Stimulated activated CD4-positive, alpha-beta T cell treated with anti-CD3 and anti-CD28 coated beads, Interleukin-4, amount 100 ng/mL, for 4 hours (primary cell): ENCODE data around the gene STMN3.
A peak's percentile ranks its signal among the peaks of the same experiment; 100 is the strongest.
"Not testable (repeated sequence)": the region's sequence is repeated elsewhere in the genome, so short reads cannot be mapped to it uniquely, and the experiment has no call there.

ENCODE experiments used
- DNase-seq, 2 experiments: peaks; one replicate each; pipeline ENCODE4 v3.0.0-alpha.2; 2020

The STMN3 gene

DNA sequence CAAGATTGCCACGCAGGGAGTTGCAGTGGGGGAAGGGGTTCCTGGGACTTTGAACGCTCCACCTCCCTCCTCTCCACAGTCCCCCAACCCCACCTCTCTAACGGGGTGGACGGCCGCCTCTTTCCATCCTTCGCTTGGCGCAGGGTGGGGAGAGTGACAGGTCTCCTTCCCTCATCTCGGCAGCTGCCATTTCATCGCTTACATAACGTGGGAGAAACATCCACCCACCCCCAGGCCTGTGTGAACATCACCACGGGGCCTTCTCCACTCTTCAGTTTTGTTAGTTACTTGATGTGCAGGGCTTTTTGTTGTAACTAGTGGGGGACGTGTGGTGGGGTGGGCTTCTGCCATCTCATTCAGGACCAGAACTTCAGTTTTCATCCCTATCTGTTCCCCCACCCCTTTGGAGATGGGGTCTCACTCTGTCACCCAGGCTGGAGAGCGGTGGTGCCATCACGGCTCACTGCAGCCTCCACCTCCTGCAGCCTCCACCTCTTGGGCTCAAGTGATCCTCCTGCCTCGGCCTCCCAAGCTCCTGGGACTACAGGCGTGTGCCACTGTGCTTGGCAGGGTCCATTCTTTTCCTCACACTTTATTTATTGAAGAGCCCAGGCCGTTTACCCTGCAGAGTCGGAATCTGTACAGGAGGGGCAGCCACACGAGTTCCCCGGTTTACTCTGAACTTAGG, 22.6 kb upstream of the STMN3 start:
- DNase-seq, result no peak

DNA sequence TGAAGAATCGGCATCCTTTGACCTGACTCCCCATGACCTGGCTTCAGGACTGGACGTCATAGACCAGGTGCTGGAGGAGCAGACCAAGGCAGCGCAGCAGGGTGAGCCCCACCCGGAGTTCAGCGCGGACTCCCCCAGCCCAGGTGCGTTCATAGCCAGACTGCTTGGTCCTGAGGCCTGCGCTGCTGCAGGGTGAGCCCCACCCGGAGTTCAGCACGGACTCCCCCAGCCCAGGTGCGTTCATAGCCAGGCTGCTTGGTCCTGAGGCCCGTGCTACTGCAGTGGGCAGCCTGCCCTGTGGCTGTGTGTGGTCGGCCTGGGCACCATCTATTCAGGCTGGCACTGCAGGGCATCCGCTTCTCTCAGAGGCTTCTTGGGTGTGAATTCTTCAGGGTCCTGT, 20.7 kb upstream of the STMN3 start:
- DNase-seq, result no peak

DNA sequence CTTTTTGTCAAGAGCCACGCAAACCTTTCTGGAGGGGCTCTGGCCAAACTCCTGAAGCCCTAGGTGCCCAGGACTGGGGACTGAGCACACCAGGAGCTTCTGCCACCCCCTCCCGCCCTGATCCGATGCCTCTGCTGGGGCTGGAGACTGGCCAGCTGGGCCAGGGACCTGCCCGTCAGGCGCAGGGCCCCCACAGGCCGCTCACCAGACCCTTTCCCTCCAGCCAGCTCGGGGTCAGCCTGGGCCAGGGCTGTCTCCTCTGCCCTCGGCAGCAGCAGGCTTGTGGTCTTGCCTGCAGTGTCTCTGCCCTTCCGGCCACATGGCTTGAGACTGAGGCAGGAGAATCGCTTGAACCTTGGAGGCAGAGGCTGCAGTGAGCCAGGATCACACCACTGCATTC, 19.4 kb upstream of the STMN3 start:
- DNase-seq, result no peak

- DNase-seq, result not testable (repeated sequence)
These were observed 18.5 kb upstream of the STMN3 start for GRCh38 chr20:63671695-63672094.

DNA sequence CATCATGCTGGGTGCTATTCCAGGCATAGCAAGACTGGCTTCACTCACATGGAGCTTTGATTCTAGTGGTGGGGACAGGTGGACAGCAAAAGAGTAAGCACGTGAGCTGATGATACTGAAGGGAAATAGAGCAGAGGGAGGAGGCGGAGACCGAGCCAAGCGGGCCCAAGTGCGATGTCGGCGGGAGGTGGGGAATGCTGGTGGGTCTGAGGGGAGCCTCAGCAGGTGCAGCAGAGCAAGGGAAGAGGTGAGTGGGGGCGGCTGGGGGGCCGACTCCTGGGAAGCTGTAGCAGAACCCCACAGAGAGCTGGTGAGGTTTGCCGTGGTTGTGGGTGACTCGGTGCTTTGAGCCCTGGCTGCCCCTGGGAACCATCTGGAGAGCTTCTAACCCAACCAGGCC, 15.1 kb upstream of the STMN3 start:
- DNase-seq, result no peak

- no peak for DNase-seq
These were observed 14.6 kb upstream of the STMN3 start for GRCh38 chr20:63667858-63668257.

GRCh38 chr20:63665708-63666107, 12.5 kb upstream of the STMN3 start:
- DNase-seq, result no peak

GRCh38 chr20:63664861-63665594, 11.8 kb upstream of the STMN3 start:
- no peak for DNase-seq

- no peak for DNase-seq
These were observed 11.1 kb upstream of the STMN3 start for GRCh38 chr20:63664143-63664851.

- DNase-seq, result no peak
These were observed 10.3 kb upstream of the STMN3 start for GRCh38 chr20:63663332-63664066.

DNA sequence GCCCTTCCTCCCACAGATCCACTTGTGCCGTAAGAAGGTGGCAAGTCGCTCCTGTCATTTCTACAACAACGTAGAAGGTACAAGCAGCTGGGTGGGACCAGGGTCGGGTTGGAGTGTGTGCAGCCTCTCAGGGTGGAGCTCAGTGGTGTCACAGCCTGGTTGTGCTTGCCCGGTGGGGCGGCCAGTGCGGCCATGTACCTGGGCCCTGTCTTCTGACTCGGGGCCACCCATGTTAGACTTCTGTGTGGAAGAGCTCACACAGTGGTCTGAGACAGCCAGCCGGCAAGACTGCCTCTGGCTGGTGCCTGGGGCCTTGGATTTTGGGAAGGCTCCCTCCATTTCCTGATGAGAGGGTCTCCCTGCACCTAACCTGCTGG, 9.6 kb upstream of the STMN3 start:
- no peak for DNase-seq

DNA sequence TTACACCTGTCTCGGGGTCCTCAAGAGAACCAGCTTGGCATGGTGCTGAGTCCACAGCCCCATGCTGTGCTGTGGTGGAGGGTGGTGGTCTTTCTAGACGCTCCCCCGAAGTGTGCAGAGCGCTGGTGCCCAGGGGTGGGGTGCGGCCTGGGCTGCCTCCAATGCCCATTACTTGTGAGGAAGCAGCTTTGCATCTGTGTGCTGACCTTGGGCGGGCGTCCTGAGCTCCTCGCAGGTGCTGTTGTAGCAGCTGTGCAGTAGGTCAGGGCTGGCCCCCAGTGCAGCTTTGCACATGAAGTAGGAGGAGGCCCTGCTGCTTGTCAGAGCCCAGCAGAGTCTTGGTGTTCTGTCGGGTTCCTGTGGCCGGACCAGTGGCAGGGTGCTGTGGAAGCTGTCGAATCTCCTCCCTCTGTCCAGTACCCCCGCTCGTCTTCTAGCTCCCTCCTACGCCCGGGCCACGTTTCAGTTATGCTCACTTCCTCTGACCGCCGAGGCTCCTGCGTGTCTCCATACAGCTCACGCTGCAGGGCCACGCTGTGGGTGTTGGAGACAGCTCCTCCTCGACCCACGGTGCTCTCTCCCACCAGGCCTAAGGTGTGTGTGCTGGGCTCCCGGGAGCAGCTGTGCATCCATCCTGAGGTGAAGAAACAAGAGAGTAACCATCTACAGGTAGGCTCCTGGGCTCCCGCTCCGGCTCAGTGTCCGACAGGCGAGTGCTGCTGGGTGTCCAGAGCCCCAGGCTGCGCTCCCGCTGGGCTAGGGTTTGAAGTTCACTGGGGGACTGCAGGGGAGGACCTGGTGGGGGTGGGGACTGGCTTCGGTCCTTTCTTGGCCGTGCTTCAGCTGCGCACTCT, 9.0 kb upstream of the STMN3 start:
- no peak for DNase-seq

DNA sequence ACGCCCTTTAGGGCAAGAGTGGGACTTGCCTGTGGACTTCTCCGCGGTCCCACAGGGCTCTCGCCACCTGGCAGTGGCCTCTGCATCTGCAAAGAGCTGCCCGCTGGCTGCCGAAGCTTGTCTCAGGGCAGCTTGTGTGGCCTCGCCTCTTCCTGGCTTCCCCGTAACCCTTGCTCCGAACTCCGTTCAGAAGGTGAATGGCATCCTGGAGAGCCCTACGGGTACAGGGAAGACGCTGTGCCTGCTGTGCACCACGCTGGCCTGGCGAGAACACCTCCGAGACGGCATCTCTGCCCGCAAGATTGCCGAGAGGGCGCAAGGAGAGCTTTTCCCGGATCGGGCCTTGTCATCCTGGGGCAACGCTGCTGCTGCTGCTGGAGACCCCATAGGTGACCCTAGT, 7.9 kb upstream of the STMN3 start:
- DNase-seq, result no peak

GRCh38 chr20:63660622-63661021, 7.4 kb upstream of the STMN3 start:
- no peak for DNase-seq

DNA sequence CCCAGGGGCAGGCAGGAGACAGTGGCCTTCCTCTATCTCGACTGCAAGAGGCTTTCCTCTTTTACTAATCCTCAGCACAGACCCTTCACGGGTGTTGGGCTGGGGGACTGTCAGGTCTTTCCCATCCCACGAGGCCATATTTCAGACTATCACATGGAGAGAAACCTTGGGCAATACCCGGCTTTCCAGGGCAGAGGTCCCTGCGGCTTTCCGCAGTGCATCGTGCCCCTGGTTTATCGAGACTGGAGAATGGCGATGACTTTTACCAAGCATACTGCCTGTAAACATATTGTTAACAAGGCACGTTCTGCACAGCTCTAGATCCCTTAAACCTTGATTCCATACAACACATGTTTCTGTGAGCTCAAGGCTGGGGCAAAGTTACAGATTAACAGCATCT, 7.0 kb upstream of the STMN3 start:
- DNase-seq, result not testable (repeated sequence)

GRCh38 chr20:63659370-63659769, 6.1 kb upstream of the STMN3 start:
- DNase-seq, result no peak

GRCh38 chr20:63658749-63659187, 5.5 kb upstream of the STMN3 start:
- no peak for DNase-seq

DNA sequence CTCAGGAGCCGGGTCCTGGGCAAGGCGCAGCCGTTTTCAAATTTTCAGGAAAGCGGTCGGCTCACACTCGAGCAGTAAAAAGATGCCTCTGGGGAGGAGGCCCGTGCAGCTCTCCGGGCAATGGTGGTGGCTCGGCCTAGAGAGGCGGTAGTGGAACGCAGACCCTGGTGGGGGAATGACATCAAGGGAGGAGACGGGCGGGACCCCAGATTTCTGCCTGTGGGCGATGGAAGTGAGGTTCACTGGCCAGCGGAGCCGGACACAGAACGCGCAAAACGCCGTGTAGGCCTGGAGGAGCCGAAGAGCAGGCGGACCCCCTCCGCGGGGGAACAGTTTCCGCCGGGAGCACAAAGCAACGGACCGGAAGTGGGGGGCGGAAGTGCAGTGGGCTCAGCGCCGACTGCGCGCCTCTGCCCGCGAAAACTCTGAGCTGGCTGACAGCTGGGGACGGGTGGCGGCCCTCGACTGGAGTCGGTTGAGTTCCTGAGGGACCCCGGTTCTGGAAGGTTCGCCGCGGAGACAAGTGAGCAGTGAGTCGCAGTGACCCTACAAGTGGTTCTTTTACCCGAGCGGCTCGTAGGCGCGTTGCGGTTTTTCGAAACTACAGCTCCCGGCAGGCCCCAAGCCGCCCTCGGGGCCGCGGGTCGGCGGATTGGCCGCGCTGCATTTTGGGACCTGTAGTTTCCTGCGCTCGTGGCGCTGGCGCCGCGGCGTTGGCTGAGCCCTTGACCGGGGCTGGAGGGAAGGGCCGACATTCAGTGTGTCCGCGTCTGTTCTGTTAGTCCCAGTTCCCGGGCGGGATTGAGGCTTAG, 4.9 kb upstream of the STMN3 start, which contains the start of gene RTEL1:
RTEL1 (plus strand) TSS at position 376 of the 812 bp plus-strand sequence. CDS start 1,091 bp downstream, outside the sequence.
- peak; percentile 82 to 85 for DNase-seq

DNA sequence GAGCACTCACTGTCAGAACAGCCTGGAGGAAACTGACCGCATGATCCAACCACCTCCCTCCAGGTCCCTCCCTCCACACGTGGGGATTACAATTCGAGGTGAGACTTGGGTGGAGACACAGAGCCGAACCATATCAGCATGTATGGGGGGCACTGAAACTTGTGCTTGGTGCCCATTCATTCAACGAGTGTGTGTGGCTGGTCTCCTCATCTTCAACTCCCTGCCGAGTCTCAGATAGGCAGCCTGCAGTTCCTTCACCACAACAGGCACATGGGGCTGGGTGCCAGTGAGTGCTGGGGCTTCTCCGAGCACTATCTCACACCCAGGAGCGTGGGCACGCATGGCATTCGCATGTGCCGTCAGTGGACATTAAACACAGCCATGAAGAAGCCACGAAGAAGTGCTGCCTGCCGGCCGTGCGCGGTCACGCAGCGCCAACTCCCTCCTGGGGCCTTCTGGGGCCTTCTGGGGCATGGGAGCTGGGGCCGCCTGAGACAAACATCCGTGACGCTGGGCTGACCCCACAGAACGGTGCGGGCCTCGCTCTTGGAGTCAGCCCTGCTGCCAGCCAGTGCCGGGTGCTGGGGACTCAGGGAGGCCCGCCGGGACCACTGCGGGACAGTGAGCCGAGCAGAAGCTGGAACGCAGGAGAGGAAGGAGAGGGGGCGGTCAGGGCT, 4.2 kb upstream of the STMN3 start:
- DNase-seq, result no peak

DNA sequence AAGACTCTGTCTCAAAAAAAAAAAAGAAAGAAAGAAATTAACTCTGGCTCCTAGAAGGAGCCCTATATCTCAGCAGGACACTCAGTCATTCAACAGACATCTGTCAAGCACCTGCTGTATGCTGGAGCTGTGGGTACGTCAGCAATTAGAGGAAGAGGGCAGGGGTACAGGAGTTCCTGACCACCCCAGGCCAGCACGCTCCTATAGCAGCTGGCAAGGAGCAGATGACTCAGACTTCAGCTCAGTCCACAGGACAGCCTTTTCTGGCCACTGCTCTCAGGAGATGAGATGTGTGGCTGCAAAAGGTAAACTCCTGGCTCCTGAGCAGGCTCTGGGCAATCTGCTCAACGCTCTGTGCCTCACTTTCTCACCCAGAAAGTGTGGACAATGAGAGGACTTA, 3.2 kb upstream of the STMN3 start:
- no peak for DNase-seq

DNA sequence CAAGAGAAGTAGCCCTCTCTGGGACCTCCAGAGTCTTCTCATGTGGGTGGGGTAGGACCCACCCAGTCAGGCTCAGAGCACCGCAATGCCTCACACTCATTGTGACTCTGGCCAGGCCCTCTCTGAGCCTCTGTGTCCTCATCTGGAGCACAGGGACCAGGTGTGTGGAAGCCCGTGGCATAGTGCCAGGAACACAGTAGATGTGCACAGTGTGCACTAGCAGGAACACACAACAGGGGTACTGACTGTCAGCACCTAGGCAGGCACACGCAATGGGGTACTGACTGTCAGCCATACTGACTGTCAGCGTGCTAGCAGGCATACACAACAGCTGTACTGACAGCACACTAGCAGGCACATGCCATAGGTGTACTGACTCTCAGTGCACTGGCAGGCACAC, 2.0 kb upstream of the STMN3 start:
- no peak for DNase-seq
